Measurements from ENCODE around the gene MORN1. TPM values are rescaled to one million over a fixed set of nuclear protein-coding genes. Genes with fewer than 3 reads are reported as not detected.

Gene MORN1
- total RNA-seq, 1 donor from 2014 or later: 4.5 TPM

DNA sequence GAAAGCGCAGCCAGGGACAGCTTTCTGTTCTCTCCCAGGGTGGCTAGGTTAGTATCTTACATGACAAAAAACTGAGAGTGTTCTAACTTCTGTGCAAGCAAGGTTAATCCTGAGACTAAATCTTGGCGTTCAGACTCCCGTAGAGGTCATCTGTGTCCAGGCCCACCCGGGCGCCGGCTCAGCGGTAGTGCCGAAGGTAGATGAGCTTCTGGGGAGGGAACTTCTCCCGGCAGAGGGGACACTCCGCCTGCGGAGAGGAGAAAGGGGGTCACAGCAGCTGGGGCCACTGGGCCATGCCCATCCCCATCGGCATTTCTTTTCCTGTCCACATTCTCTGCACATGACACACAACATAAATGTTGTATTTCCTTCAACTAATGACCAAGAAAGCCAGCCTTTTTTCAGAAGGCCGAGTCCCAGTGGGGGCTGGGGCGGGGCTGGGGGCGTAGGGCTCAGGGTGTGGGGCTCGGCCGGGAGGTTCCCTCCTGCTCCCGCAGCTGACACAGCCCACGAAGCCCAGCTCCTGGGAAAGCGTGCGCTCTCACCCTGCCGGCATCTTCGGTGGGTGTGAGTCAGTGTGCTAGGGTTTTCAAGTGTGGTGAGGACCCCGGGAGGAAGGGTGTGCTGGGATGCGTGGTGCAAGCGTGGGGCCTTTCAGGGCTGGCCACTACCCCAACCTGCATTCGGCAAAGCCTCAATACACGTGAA lies 14.4 kb upstream of the MORN1 start:
- Histone ChIP-seq H3K36me3 (peaks cover 74% of the 10 kb centered on the region), H3K9me3 (replicated peaks) (no peaks in the 10 kb centered on the region)

GRCh38 chr1:2404890-2405511 lies 13.6 kb upstream of the MORN1 start:
- DNase-seq: no peak
- peaks cover 24% of the 10 kb centered on the region for H3K4me1 ChIP-seq
- H3K27ac ChIP-seq (replicated peaks): no peak overlapping the region
- intact Hi-C loops (cut with micrococcal nuclease): no loop called here
- TF ChIP-seq CTCF (IDR thresholded peaks at IDR 0.05; ENCODE audit: borderline replicate concordance): no peak
- H3K4me3 ChIP-seq: no peak overlapping the region
- no peaks in the 10 kb centered on the region for H3K9me3 ChIP-seq (replicated peaks)
- H3K27me3 ChIP-seq (ENCODE audit: low read depth): no peaks in the 10 kb centered on the region
- H3K36me3 ChIP-seq: peaks cover 81% of the 10 kb centered on the region

More for the DNA sequence above, 14.4 kb upstream of the MORN1 start:
- H3K4me1 ChIP-seq: peaks cover 24% of the 10 kb centered on the region
- H3K4me3 ChIP-seq: no peak overlapping the region
- intact Hi-C loops (cut with micrococcal nuclease): no loop called here
- H3K27ac ChIP-seq (replicated peaks): no peak overlapping the region
- DNase-seq: no peak
- no peaks in the 10 kb centered on the region for H3K27me3 ChIP-seq (ENCODE audit: low read depth)
- no peak for TF ChIP-seq CTCF (IDR thresholded peaks at IDR 0.05; ENCODE audit: borderline replicate concordance)

GRCh38 chr1:2404142-2404889 lies 13.0 kb upstream of the MORN1 start:
- no peak for TF ChIP-seq CTCF (IDR thresholded peaks at IDR 0.05; ENCODE audit: borderline replicate concordance)
- no peak for DNase-seq
- Histone ChIP-seq H3K4me3 (no peak overlapping the region), H3K9me3 (replicated peaks) (no peaks in the 10 kb centered on the region), H3K36me3 (peaks cover 88% of the 10 kb centered on the region), H3K4me1 (peaks cover 23% of the 10 kb centered on the region), H3K27me3 (ENCODE audit: low read depth) (no peaks in the 10 kb centered on the region), H3K27ac (replicated peaks) (no peak overlapping the region)
- intact Hi-C loops (cut with micrococcal nuclease): no loop called here

DNA sequence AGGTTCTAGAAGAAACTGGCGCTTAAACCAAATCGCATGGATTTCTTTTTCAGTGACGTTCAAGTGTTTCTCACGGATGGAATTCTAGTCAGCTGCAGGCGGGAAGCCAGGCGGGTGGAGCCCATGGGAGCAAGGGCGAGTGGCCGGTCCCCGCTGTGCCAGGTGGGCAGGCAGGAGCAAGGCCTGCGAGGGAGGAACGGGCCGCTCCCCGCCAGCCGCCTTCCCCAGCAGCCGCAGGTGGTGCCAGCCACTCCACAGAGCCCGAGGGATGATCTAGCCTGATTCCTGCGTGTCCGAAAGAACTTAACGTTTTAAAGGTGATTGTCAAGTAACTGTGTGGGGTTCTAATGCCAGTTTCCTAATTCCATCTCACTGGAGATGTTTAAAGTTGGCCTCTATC lies 11.9 kb upstream of the MORN1 start:
- H3K4me3 ChIP-seq: no peak overlapping the region
- intact Hi-C loops (cut with micrococcal nuclease): no loop called here
- no peak for TF ChIP-seq CTCF (IDR thresholded peaks at IDR 0.05; ENCODE audit: borderline replicate concordance)
- DNase-seq: no peak
- no peaks in the 10 kb centered on the region for H3K9me3 ChIP-seq (replicated peaks)
- H3K27ac ChIP-seq (replicated peaks): no peak overlapping the region
- peaks cover 12% of the 10 kb centered on the region for H3K4me1 ChIP-seq
- H3K36me3 ChIP-seq: peaks cover 96% of the 10 kb centered on the region
- H3K27me3 ChIP-seq (ENCODE audit: low read depth): no peaks in the 10 kb centered on the region

DNA sequence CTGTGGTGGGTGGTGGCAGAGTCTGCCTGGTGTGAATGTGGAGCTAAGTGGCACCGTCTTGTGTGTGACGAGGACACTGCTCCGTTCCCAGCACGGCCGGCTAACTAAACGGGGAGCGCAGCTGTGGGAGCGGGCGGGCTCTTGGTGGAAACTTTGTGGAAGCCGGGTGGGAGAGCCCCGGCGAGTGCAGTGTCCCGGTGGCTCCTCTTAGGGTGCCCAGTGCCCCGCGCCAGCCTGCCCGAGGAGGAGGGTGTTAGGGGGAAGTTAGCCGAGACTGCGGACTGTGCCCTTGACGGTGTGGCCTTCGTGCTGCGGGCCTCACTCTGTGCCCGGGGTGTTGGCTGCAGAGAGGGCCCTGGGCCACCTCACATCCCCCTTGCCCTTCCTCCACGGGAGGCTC lies 11.1 kb upstream of the MORN1 start:
- Histone ChIP-seq H3K27me3 (ENCODE audit: low read depth) (no peaks in the 10 kb centered on the region), H3K4me1 (peaks cover 7% of the 10 kb centered on the region), H3K4me3 (no peak overlapping the region), H3K36me3 (peaks cover 97% of the 10 kb centered on the region), H3K9me3 (replicated peaks) (no peaks in the 10 kb centered on the region), H3K27ac (replicated peaks) (no peak overlapping the region)
- TF ChIP-seq CTCF (IDR thresholded peaks at IDR 0.05; ENCODE audit: borderline replicate concordance): no peak
- intact Hi-C loops (cut with micrococcal nuclease): no loop called here
- DNase-seq: no peak

Measured in left ventricle myocardium inferior (tissue), 1 donor.